K562 (cell line): ENCODE results near the gene BCAS1. TPM values are rescaled to one million over a fixed set of nuclear protein-coding genes. Genes with fewer than 3 reads are reported as not detected.

Experiments
- ATAC-seq: fragments of 200-7000 bp; cut with Tn5 transposase; 3 replicates; pipeline ENCODE4 v1.9.1; 2020; ENCODE audit warnings: moderate library complexity
- BruUV-seq: library from RNA; stranded (reverse); fragments of 400-500 nt; replicated peaks from 2 replicates; lab custom pipeline; 2021; lab: Mats Ljungman, UMichigan
- CTCF ChIA-PET: fragments of 300-600 bp; formaldehyde crosslinking; extraction: SDS; loops from one replicate; lab custom pipeline; 2021; ENCODE audit warnings: low intra/inter-chr PET ratio; lab: Yijun Ruan, JAX
- POLR2A ChIA-PET: fragments of 300-600, 350-650 bp; sonication (Branson Sonifier 250); formaldehyde crosslinking; extraction: SDS; loops from one replicate; lab custom pipeline; 2021; ENCODE audit warnings: antibody characterized with exemption, inconsistent platforms; lab: Yijun Ruan, JAX
- DNase-seq, 4 experiments: peaks; one replicate each; pipeline versions ENCODE4 v3.0.0 to v3.0.0-alpha.2; 2011 to 2018; ENCODE audit warnings: low spot score in 3 of 4, mixed read lengths in 3 of 4; ENCODE audit errors: extremely low read depth in 1 of 4
- FAIRE-seq: peaks from 2 replicates; lab custom pipeline; 2011; peaks lifted over from hg19 to GRCh38; lab: Jason Lieb, UNC
- H2AFZ ChIP-seq: 2 replicates; pipeline ENCODE4 v1.6.0; 2011; ENCODE audit warnings: low read depth, low read length, control low read depth, inconsistent platforms
- H3K27ac ChIP-seq: fragments of 200-600 bp; 3 replicates; pipeline ENCODE4 v1.8.0; 2011; ENCODE audit warnings: low read depth, mild to moderate bottlenecking, control low read depth, inconsistent platforms, low read length, moderate library complexity, mixed read lengths; ENCODE audit errors: extremely low read depth
- H3K27me3 ChIP-seq, 2 experiments: fragments of 300-600 bp in 1 of 2; 2 replicates in 1 of 2; 3 replicates in 1 of 2; pipeline versions ENCODE4 v1.6.0 to v1.8.0; 2011; ENCODE audit warnings: inconsistent platforms in 2 of 2, low read length in 2 of 2, mild to moderate bottlenecking in 1 of 2, mixed read lengths in 1 of 2, moderate library complexity in 1 of 2; ENCODE audit not compliant: control insufficient read depth in 2 of 2, insufficient read depth in 2 of 2
- H3K36me3 ChIP-seq: fragments of 300-600 bp; 3 replicates; pipeline ENCODE4 v1.8.0; 2011; ENCODE audit warnings: mild to moderate bottlenecking, low read length, inconsistent platforms; ENCODE audit not compliant: control insufficient read depth, insufficient read depth
- H3K4me1 ChIP-seq, 2 experiments: fragments of 200-600 bp in 1 of 2; replicated peaks in 1 of 2; 2 replicates in 1 of 2; 3 replicates in 1 of 2; pipeline versions ENCODE4 v1.5.1 to v1.8.0; 2011; ENCODE audit warnings: inconsistent platforms in 2 of 2, low read length in 2 of 2, mild to moderate bottlenecking in 1 of 2, mixed read lengths in 1 of 2, moderate library complexity in 1 of 2; ENCODE audit not compliant: control insufficient read depth in 2 of 2, insufficient read depth in 2 of 2
- H3K4me2 ChIP-seq: 2 replicates; pipeline ENCODE4 v1.6.1; 2011; ENCODE audit warnings: low read length, control low read depth, inconsistent platforms, mixed read lengths; ENCODE audit not compliant: insufficient read depth
- H3K4me3 ChIP-seq: fragments of 200-600 bp; sonication (generic), shearing (Covaris generic); 2 replicates; pipeline ENCODE4 v1.5.1; 2016; ENCODE audit warnings: control low read depth, inconsistent platforms
- H3K79me2 ChIP-seq: fragments of 200-600 bp; 3 replicates; pipeline ENCODE4 v1.8.0; 2011; ENCODE audit warnings: low read length, inconsistent platforms; ENCODE audit not compliant: control insufficient read depth, insufficient read depth
- H3K9ac ChIP-seq, 2 experiments: 2 replicates each; pipeline versions ENCODE4 v1.6.0 to v1.6.1; 2011; ENCODE audit warnings: low read depth in 2 of 2, low read length in 2 of 2, control low read depth in 1 of 2, inconsistent platforms in 1 of 2, mild to moderate bottlenecking in 1 of 2, mixed read lengths in 1 of 2; ENCODE audit not compliant: insufficient read depth in 1 of 2
- H3K9me1 ChIP-seq: one replicate; pipeline ENCODE4 v1.6.0; 2011; ENCODE audit warnings: inconsistent platforms, mild to moderate bottlenecking, low read length, moderate library complexity; ENCODE audit not compliant: control insufficient read depth, insufficient read depth
- H3K9me3 ChIP-seq: replicated peaks from 2 replicates; pipeline ENCODE4 v1.5.1; 2011; ENCODE audit warnings: low read depth, low read length, inconsistent platforms; ENCODE audit not compliant: control insufficient read depth, insufficient read depth
- H4K20me1 ChIP-seq: replicated peaks from 2 replicates; pipeline ENCODE4 v1.6.1; 2011; ENCODE audit warnings: low read length, inconsistent platforms, mixed read lengths; ENCODE audit not compliant: control insufficient read depth, insufficient read depth
- ILF3 ChIP-seq: fragments of 450-650 bp; IDR thresholded peaks from 2 replicates; pipeline ENCODE4 v1.6.1; 2018; ENCODE audit warnings: antibody characterized with exemption, mild to moderate bottlenecking, moderate library complexity, borderline replicate concordance
- TRIM24 ChIP-seq, 2 experiments: fragments of 450-650 bp; IDR thresholded peaks; 2 replicates each; pipeline ENCODE4 v1.6.1; 2016
- ZNF316 ChIP-seq: fragments of 450-650 bp; IDR thresholded peaks from 2 replicates; pipeline ENCODE4 v1.6.1; 2016
- WGBS: fragments of 100-300 bp; shearing (Covaris generic); methylation state at CpG from one replicate; pipeline ENCODE4 v1.1.6; 2016; ENCODE audit warnings: low coverage, mixed read lengths; ENCODE audit not compliant: insufficient coverage; ENCODE audit errors: missing lambda C conversion rate; 5-methylcytosine and 5-hydroxymethylcytosine counted together
- in situ Hi-C: fragments of 300-500 bp; cut with MboI; formaldehyde crosslinking; loops from 4 replicates; pipeline ENCODE4 v1.15.0; 2018; ENCODE audit warnings: inconsistent platforms, mixed read lengths
- intact Hi-C: fragments of 100-400 bp; cut with micrococcal nuclease; formaldehyde crosslinking; loops from 2 replicates; pipeline ENCODE4 v1.14.2; 2022
- polyA plus RNA-seq, 8 experiments: library from polyadenylated mRNA; depleted of rRNA in 4 of 8; stranded (reverse) in 5 of 8; unstranded in 3 of 8; fragments of >200 nt; fragmentation: Nextera tagmentation in 2 of 8; fragmentation: Illumina TruSeq in 1 of 8; extraction: Ambion mirVana in 2 of 8; extraction: Trizol in 1 of 8; gene quantifications; 2 replicates each; pipeline versions ENCODE4 v1.2.1 to v1.2.3, GENCODE V29; 2011 to 2014; ENCODE audit warnings: inconsistent platforms in 1 of 8, missing spikeins in 1 of 8
- total RNA-seq, 7 experiments: library from RNA; depleted of rRNA in 6 of 7; stranded (reverse); fragments of >200 nt in 6 of 7; fragmentation: Illumina TruSeq in 2 of 7; extraction: Trizol in 2 of 7; gene quantifications; 2 replicates each; pipeline versions ENCODE4 v1.2.1 to v1.2.3, GENCODE V29; 2011 to 2021; ENCODE audit warnings: low replicate concordance in 1 of 7
- TF ChIP-seq, protein P1 (sequence below), 2 experiments: fragments of 450-650 bp in 1 of 2; IDR thresholded peaks; 2 replicates each; pipeline ENCODE4 v1.6.1; 2011 to 2017; ENCODE audit warnings: low read depth in 2 of 2, antibody characterized with exemption in 1 of 2, borderline replicate concordance in 1 of 2, low read length in 1 of 2, mild to moderate bottlenecking in 1 of 2, mixed read lengths in 1 of 2; ENCODE audit not compliant: control insufficient read depth in 1 of 2
- TF ChIP-seq, protein P2 (sequence below), 3 experiments: fragments of 200-800 bp in 1 of 3; fragments of 250-450 bp in 1 of 3; fragments of 450-650 bp in 1 of 3; sonication (Bioruptor Pico) in 1 of 3; sonication (Bioruptor generic) in 1 of 3; formaldehyde crosslinking in 1 of 3; IDR thresholded peaks; 2 replicates each; pipeline versions ENCODE4 v1.6.1 to v1.8.0; 2016 to 2022; ENCODE audit warnings: mild to moderate bottlenecking in 2 of 3, missing genetic modification characterization in 2 of 3, missing compliant biosample characterization in 1 of 3, moderate library complexity in 1 of 3

The BCAS1 gene
- total and polyA plus RNA-seq, 9 of the 15 experiments (the other 6 are each of a cell fraction or from before 2014, with no cell fraction given): 0.18 to 2.3 (median 0.93) TPM

DNA sequence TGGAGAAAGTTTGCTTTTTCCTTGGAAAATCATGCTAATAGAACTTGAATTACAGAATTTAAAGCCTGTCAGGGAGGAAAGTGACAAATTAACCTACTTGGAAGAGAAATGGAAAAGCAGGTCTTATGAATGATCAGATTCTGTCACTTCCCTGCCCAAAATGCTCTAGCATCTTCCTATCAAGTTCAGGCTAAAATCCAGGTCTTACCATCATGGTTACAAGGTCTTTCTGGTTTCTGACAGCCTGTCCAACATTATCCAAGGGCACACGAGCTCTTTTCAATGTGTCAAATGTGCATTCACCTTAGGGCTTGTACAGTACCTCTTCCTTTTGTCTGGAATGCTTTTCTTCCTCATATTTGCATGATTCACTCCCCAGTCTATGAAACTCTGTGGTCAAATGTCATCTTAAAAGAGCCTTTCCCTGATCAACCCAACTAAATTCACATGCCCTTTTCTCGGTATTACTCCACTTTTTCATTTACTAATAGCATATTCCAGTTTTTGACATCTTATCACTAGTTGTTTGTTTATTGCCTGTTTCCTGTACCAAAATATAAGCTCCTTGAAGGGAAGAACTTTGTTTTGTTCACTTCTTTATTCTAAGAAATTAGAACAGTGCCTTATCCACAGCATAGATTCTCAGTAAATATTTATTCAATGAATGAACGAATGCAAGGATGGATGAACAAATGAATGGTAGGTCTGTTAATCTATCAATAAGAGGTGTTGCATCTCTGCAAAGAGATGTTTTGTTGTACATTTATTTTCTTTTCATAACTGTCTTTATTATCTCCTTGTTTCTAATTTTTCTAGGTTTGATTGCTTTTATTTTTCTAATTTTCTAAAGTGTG is 139.5 kb downstream of the BCAS1 start:
- FAIRE-seq (no peak), DNase-seq (no peak), ATAC-seq (no peak)
- Histone ChIP-seq H4K20me1 (no peaks in the 10 kb centered on the region), H2AFZ (peak overlapping the region; percentile 20; the same call in 1 of the 2 replicates), H3K36me3 (no peaks in the 10 kb centered on the region), H3K4me1 (peaks cover 0 to 20% of the 10 kb centered on the region in 2 experiments; a peak in 4 of 5 replicates), H3K9ac (no peak overlapping the region), H3K9me3 (no peaks in the 10 kb centered on the region), H3K27ac (no peak overlapping the region), H3K4me3 (no peak overlapping the region), H3K27me3 (no peaks in the 10 kb centered on the region), H3K9me1 (no peaks in the 10 kb centered on the region), H3K4me2 (no peak overlapping the region), H3K79me2 (no peaks in the 10 kb centered on the region)
- CTCF ChIA-PET: no interaction called here
- in situ Hi-C loops (no loop called here), intact Hi-C loops (no loop called here)
- WGBS: 38% methylated on average over 3 of the region's 3 CpGs
- TF ChIP-seq, protein P1, sequence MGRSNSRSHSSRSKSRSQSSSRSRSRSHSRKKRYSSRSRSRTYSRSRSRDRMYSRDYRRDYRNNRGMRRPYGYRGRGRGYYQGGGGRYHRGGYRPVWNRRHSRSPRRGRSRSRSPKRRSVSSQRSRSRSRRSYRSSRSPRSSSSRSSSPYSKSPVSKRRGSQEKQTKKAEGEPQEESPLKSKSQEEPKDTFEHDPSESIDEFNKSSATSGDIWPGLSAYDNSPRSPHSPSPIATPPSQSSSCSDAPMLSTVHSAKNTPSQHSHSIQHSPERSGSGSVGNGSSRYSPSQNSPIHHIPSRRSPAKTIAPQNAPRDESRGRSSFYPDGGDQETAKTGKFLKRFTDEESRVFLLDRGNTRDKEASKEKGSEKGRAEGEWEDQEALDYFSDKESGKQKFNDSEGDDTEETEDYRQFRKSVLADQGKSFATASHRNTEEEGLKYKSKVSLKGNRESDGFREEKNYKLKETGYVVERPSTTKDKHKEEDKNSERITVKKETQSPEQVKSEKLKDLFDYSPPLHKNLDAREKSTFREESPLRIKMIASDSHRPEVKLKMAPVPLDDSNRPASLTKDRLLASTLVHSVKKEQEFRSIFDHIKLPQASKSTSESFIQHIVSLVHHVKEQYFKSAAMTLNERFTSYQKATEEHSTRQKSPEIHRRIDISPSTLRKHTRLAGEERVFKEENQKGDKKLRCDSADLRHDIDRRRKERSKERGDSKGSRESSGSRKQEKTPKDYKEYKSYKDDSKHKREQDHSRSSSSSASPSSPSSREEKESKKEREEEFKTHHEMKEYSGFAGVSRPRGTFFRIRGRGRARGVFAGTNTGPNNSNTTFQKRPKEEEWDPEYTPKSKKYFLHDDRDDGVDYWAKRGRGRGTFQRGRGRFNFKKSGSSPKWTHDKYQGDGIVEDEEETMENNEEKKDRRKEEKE (IDR thresholded peaks at IDR 0.05; ENCODE audit: borderline replicate concordance in 1 of 2, control insufficient read depth in 1 of 2, low read depth in 2 of 2, low read length in 1 of 2): peak in 1 of 2 experiments; percentile 61; a peak in 1 of 4 replicates
- TF ChIP-seq ZNF316 (peak; percentile 24; the same call in 1 of the 2 replicates), ILF3 (no peak), TRIM24 (IDR thresholded peaks at IDR 0.05) (peak in 1 of 2 experiments; percentile 14; a peak in 1 of 4 replicates)
- TF ChIP-seq, protein P2, sequence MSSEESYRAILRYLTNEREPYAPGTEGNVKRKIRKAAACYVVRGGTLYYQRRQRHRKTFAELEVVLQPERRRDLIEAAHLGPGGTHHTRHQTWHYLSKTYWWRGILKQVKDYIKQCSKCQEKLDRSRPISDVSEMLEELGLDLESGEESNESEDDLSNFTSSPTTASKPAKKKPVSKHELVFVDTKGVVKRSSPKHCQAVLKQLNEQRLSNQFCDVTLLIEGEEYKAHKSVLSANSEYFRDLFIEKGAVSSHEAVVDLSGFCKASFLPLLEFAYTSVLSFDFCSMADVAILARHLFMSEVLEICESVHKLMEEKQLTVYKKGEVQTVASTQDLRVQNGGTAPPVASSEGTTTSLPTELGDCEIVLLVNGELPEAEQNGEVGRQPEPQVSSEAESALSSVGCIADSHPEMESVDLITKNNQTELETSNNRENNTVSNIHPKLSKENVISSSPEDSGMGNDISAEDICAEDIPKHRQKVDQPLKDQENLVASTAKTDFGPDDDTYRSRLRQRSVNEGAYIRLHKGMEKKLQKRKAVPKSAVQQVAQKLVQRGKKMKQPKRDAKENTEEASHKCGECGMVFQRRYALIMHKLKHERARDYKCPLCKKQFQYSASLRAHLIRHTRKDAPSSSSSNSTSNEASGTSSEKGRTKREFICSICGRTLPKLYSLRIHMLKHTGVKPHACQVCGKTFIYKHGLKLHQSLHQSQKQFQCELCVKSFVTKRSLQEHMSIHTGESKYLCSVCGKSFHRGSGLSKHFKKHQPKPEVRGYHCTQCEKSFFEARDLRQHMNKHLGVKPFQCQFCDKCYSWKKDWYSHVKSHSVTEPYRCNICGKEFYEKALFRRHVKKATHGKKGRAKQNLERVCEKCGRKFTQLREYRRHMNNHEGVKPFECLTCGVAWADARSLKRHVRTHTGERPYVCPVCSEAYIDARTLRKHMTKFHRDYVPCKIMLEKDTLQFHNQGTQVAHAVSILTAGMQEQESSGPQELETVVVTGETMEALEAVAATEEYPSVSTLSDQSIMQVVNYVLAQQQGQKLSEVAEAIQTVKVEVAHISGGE (CRISPR knock-in tag; IDR thresholded peaks at IDR 0.05): peak in 1 of 3 experiments; percentile 54; a peak in 2 of 6 replicates
- POLR2A ChIA-PET: interaction anchor here (0.7 to 2.0 kb wide), 3 partner anchors 12 to 270 kb away, joined by 3 to 6 read pairs (median 6); no protein-coding TSS in a partner anchor
- BruUV-seq: no TSS peak
